Calu3 (cell line): ENCODE measurements around the gene A3GALT2. TPM values are rescaled to one million over a fixed set of nuclear protein-coding genes. Genes with fewer than 3 reads are reported as not detected.

ENCODE experiments used
- BruUV-seq: library from RNA; stranded (reverse); fragments of 400-500 nt; replicated peaks from 2 replicates; lab custom pipeline; 2021; lab: Mats Ljungman, UMichigan
- CTCF ChIA-PET: fragments of 300-600 bp; sonication (Branson Sonifier 250); formaldehyde crosslinking; loops from one replicate; lab custom pipeline; 2022; ENCODE audit warnings: antibody characterized with exemption; lab: Charles Lee
- DNase-seq: peaks from one replicate; pipeline ENCODE4 v3.0.0; 2022
- H3K27ac Mint-ChIP-seq: one replicate; pipeline ENCODE4 v1.8.0; 2022; ENCODE audit warnings: mixed read lengths; ENCODE audit not compliant: unreplicated experiment
- H3K27me3 Mint-ChIP-seq: one replicate; pipeline ENCODE4 v1.8.0; 2022; ENCODE audit warnings: mixed read lengths; ENCODE audit not compliant: unreplicated experiment
- H3K36me3 Mint-ChIP-seq: one replicate; pipeline ENCODE4 v1.8.0; 2022; ENCODE audit warnings: mild to moderate bottlenecking, moderate library complexity, mixed read lengths; ENCODE audit not compliant: insufficient read depth, unreplicated experiment
- H3K4me1 Mint-ChIP-seq: one replicate; pipeline ENCODE4 v1.8.0; 2022; ENCODE audit warnings: mild to moderate bottlenecking, low read depth, mixed read lengths; ENCODE audit not compliant: unreplicated experiment
- H3K4me3 Mint-ChIP-seq: one replicate; pipeline ENCODE4 v1.8.0; 2022; ENCODE audit warnings: mild to moderate bottlenecking, low read depth, moderate library complexity, mixed read lengths; ENCODE audit not compliant: unreplicated experiment
- H3K9me3 Mint-ChIP-seq: one replicate; pipeline ENCODE4 v1.8.0; 2022; ENCODE audit warnings: low read depth, mixed read lengths; ENCODE audit not compliant: unreplicated experiment
- intact Hi-C: fragments of 100-400 bp; cut with micrococcal nuclease; formaldehyde crosslinking; loops from one replicate; pipeline ENCODE4 v1.10.0; 2022; ENCODE audit not compliant: unreplicated experiment
- total RNA-seq: library from RNA; stranded (reverse); gene quantifications from 2 replicates; pipeline ENCODE4 v1.2.3, GENCODE V29; 2022
- TF ChIP-seq, protein P1 (sequence below): fragments of 200-600 bp; IDR thresholded peaks from one replicate; pipeline ENCODE4 v1.8.0; 2022; ENCODE audit warnings: antibody characterized with exemption; ENCODE audit not compliant: unreplicated experiment

Gene A3GALT2
- total RNA-seq, 1 experiment from 2014 or later = not detected

DNA sequence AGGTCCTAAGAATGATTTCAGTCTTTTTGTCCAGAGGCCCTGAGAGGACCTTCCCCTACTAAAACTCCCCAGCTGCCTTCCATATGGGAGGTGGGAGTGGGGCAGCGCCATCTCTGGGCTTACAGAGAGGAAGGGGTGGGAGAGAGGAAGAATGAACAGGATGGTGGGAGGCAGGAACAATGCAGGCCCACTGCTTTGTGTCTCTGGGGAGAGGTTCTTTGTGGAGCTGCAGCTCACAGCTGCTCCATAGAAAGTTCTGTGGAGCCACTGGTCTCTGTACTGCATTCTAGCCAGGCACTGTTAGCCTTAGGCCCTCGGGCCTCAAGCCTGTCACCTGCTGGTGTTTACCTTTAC lies 43.6 kb upstream of the A3GALT2 start:
- Mint-ChIP-seq H3K36me3 (no peaks in the 10 kb centered on the region), H3K4me1 (peaks cover 4% of the 10 kb centered on the region), H3K9me3 (no peaks in the 10 kb centered on the region), H3K27ac (no peak overlapping the region), H3K4me3 (no peak overlapping the region), H3K27me3 (no peaks in the 10 kb centered on the region)
- TF ChIP-seq, protein P1, sequence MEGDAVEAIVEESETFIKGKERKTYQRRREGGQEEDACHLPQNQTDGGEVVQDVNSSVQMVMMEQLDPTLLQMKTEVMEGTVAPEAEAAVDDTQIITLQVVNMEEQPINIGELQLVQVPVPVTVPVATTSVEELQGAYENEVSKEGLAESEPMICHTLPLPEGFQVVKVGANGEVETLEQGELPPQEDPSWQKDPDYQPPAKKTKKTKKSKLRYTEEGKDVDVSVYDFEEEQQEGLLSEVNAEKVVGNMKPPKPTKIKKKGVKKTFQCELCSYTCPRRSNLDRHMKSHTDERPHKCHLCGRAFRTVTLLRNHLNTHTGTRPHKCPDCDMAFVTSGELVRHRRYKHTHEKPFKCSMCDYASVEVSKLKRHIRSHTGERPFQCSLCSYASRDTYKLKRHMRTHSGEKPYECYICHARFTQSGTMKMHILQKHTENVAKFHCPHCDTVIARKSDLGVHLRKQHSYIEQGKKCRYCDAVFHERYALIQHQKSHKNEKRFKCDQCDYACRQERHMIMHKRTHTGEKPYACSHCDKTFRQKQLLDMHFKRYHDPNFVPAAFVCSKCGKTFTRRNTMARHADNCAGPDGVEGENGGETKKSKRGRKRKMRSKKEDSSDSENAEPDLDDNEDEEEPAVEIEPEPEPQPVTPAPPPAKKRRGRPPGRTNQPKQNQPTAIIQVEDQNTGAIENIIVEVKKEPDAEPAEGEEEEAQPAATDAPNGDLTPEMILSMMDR = no peak
- no TSS peak for BruUV-seq
- DNase-seq = no peak
- intact Hi-C loops = no loop called here
- CTCF ChIA-PET = no interaction called here

DNA sequence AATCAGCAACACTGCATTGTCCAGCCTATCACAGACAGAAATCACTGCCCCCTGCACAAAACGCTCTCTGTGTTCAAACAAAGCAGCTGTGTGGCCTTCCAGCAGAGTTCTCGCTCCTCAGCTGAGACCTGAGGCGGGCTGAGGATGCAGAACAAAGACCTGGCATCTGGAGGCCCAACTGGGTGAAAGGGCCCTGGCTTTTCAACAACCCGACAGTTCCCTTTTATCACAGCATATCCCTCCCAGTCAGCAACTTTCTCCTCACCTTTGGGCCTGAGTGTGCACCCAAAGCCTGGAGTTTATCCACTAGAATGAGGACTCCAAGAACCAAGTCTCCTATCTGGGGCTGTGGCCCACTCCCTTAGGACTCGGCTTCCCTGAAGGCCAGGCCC lies 42.6 kb upstream of the A3GALT2 start:
- no peaks in the 10 kb centered on the region for H3K9me3 Mint-ChIP-seq
- intact Hi-C loops = no loop called here
- H3K27me3 Mint-ChIP-seq = no peaks in the 10 kb centered on the region
- H3K4me3 Mint-ChIP-seq = no peak overlapping the region
- H3K4me1 Mint-ChIP-seq = peaks cover 9% of the 10 kb centered on the region
- no peak for DNase-seq
- TF ChIP-seq, protein P1 = no peak
- H3K27ac Mint-ChIP-seq = no peak overlapping the region
- no peaks in the 10 kb centered on the region for H3K36me3 Mint-ChIP-seq
- no TSS peak for BruUV-seq
- CTCF ChIA-PET = interaction anchor here (0.5 to 1.4 kb wide), 5 partner anchors 8 to 93 kb away, joined by 3 to 4 read pairs (median 4); no protein-coding TSS in a partner anchor

DNA sequence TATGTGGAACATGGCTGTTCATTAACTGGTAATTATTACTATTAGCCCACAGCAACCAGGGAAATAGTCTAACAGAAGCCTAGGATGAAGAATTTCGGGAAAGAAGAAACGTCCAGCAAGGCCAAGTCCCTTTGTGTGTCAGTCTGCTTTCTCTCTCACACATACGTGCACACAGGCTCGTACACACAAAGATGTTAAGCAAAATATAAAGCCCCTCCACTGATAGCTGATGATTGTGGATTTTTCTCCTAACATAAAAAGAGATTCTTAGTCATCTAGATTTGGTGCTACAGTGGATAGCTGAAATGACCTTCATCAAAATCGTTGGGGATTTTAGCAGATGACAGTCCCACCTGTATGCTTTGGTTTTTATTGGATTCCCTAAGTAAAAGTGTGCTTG lies 42.1 kb upstream of the A3GALT2 start:
- CTCF ChIA-PET = interaction anchor here (0.9 to 1.4 kb wide), 3 partner anchors 8 to 16 kb away, joined by 3 to 4 read pairs (median 3); no protein-coding TSS in a partner anchor

DNA sequence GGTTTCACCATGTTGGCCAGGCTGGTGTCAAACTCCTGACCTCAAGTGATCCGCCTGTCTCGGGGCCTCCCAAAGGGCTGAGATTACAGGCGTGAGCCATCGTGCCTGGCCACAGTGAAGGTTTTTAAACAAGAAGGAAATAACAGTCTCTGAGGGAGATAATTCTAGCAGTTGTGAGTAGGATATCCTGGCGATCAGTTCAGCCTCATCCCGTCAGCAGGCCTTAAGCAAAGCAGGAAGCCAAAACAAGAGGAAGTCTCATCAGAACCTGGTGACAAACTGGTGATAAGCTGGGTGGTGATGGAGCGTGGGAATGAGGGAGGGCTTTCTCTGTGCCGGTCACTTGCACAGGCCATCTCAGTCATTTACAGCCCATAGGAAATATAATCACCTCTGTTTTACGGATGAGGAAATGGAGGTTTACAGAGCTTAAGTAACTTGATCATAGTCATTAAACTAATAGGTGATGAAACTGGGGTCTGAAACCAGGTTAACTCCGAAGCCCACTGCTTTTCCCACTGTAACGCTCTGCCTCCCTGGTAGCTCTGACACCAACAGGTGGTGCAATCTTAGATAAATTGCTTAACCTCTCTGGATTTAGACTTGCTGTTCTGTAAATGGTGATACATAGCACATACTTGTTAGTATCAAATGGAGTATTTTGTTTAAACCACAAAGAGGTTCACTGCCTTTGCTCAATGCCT lies 40.8 kb upstream of the A3GALT2 start:
- Mint-ChIP-seq H3K9me3 (no peaks in the 10 kb centered on the region), H3K4me1 (peaks cover 9% of the 10 kb centered on the region), H3K27ac (no peak overlapping the region), H3K4me3 (no peak overlapping the region), H3K36me3 (no peaks in the 10 kb centered on the region), H3K27me3 (no peaks in the 10 kb centered on the region)
- no peak for DNase-seq
- intact Hi-C loops = no loop called here
- CTCF ChIA-PET = interaction anchor here (0.6 to 1.4 kb wide), 2 partner anchors 14 to 291 kb away, joined by 3 to 4 read pairs; no protein-coding TSS in a partner anchor
- TF ChIP-seq, protein P1 = no peak
- BruUV-seq = no TSS peak

More for the DNA sequence above, 42.1 kb upstream of the A3GALT2 start:
- Mint-ChIP-seq H3K4me3 (no peak overlapping the region), H3K36me3 (no peaks in the 10 kb centered on the region), H3K27ac (no peak overlapping the region), H3K27me3 (no peaks in the 10 kb centered on the region), H3K4me1 (peaks cover 9% of the 10 kb centered on the region), H3K9me3 (no peaks in the 10 kb centered on the region)
- TF ChIP-seq, protein P1 = no peak
- no peak for DNase-seq
- no TSS peak for BruUV-seq
- intact Hi-C loops = no loop called here
